Measurements from ENCODE around the gene CCDC183.

CCDC183 gene

DNA sequence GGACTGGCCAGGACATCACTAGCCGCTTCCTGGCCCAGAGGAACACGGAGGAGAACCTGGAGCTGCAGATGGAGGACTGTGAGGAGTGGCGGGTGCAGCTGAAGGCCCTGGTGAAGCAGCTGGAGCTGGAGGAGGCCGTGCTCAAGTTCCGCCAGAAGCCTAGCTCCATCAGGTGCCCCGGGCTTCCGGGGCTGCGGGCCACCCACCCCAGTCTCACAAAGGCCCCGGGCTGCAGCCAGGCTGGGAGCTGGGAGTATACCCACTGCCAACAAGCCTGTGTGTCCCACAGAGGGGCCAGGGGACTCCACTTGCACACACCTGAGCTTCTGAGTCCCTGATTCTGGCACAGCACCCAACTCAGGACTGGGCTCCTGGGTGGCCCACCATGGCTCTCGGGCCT, 9.9 kb downstream of the CCDC183 start:
- H3K9ac ChIP-seq (ENCODE audit: low read length): no peak overlapping the region
- H3K9me3 ChIP-seq (ENCODE audit: control insufficient read depth, low read length): no peaks in the 10 kb centered on the region
- no peak overlapping the region for H3K4me3 ChIP-seq (ENCODE audit: low read length)
- peaks cover 12% of the 10 kb centered on the region for H3K27me3 ChIP-seq (replicated peaks; ENCODE audit: control insufficient read depth, insufficient read depth, low read length)
- H3K4me1 ChIP-seq (ENCODE audit: control insufficient read depth, insufficient read depth, low read length): peaks cover 23% of the 10 kb centered on the region
- H3K36me3 ChIP-seq (ENCODE audit: control insufficient read depth, insufficient read depth, low read length, severe bottlenecking): peaks cover 6% of the 10 kb centered on the region
- no peak for DNase-seq (ENCODE audit: low read depth)

DNA sequence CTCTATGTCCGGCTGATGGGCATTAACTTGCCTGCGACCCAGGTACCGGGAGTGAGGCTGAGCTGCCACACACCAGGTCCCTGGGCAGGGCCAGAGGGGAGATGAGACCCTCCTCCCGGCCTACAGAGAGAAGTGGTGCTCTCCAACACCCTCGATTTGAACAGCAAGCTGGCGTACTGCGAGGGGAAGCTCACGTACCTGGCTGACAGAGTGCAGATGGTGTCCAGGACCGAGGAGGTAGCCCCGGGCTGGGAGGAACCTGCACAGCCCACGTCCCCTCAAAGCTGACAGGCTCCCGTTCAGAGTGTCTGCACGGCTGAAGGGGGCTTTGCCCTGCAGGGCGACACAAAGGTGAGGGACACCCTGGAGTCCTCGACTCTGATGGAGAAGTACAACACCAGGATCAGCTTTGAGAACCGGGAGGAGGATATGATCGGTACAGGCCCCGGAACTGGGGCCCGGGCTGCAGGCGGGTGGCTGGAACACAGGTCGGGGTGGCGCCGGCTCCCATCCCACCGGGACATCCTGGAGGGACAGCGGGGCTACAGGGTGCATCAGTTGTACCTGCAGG, 10.6 kb downstream of the CCDC183 start:
- H3K4me3 ChIP-seq (ENCODE audit: low read length): peak overlapping the region; percentile 88
- no peak for DNase-seq (ENCODE audit: low read depth)
- peaks cover 23% of the 10 kb centered on the region for H3K4me1 ChIP-seq (ENCODE audit: control insufficient read depth, insufficient read depth, low read length)
- H3K27me3 ChIP-seq (replicated peaks; ENCODE audit: control insufficient read depth, insufficient read depth, low read length): peaks cover 9% of the 10 kb centered on the region
- H3K9me3 ChIP-seq (ENCODE audit: control insufficient read depth, low read length): no peaks in the 10 kb centered on the region
- peak overlapping the region; percentile 94 for H3K9ac ChIP-seq (ENCODE audit: low read length)
- peaks cover 6% of the 10 kb centered on the region for H3K36me3 ChIP-seq (ENCODE audit: control insufficient read depth, insufficient read depth, low read length, severe bottlenecking)

DNA sequence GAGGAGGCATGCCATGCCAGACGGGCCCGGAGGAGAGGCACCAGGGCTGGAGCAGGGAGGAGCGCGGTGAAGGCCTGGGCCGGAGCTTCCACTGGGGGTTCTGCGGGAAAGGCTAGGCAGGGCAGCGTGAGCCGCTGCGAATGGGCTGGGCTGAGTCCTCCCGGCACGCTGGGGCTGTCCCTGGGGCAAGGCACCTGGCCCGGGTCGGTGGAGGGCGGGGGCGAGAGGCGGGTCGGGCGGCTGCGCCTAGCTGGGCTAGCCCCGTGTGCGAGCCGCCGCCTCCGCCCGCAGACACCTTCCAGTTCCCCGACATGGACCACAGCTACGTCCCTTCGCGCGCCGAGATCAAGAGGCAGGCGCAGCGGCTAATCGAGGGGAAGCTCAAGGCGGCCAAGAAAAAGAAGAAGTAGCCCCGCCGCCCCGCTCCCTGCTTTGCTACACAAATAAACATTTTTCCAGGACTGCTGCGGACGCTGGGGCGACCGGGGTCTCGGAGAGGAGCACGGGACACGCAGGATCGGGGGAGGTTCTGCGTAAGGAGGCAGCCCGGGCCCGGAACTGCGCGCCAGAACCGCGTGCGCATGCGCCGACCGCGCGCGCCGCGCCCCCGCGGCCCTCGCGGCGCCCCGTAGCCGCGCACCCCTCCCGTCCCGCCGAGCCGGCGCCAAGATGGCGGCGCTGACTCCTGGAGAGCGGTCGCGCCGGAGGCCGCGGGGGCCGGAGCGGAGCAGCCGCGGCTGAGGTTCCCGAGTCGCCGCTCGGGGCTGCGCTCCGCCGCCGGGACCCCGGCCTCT, 11.3 kb downstream of the CCDC183 start, which contains the start of gene RABL6:
Gene RABL6, plus strand, starts transcription at position 668 of the 794 bp plus-strand sequence. CDS start 249 bp downstream, outside the sequence.
- peaks cover 23% of the 10 kb centered on the region for H3K4me1 ChIP-seq (ENCODE audit: control insufficient read depth, insufficient read depth, low read length)
- H3K9me3 ChIP-seq (ENCODE audit: control insufficient read depth, low read length): no peaks in the 10 kb centered on the region
- H3K36me3 ChIP-seq (ENCODE audit: control insufficient read depth, insufficient read depth, low read length, severe bottlenecking): peaks cover 7% of the 10 kb centered on the region
- peak within 1 kb of the TSS; percentile 88 for H3K4me3 ChIP-seq (ENCODE audit: low read length)
- peak within 1 kb of the TSS; percentile 94 for H3K9ac ChIP-seq (ENCODE audit: low read length)
- peaks cover 1% of the 10 kb centered on the region for H3K27me3 ChIP-seq (replicated peaks; ENCODE audit: control insufficient read depth, insufficient read depth, low read length)
- DNase-seq (ENCODE audit: low read depth): peak; percentile 90

DNA sequence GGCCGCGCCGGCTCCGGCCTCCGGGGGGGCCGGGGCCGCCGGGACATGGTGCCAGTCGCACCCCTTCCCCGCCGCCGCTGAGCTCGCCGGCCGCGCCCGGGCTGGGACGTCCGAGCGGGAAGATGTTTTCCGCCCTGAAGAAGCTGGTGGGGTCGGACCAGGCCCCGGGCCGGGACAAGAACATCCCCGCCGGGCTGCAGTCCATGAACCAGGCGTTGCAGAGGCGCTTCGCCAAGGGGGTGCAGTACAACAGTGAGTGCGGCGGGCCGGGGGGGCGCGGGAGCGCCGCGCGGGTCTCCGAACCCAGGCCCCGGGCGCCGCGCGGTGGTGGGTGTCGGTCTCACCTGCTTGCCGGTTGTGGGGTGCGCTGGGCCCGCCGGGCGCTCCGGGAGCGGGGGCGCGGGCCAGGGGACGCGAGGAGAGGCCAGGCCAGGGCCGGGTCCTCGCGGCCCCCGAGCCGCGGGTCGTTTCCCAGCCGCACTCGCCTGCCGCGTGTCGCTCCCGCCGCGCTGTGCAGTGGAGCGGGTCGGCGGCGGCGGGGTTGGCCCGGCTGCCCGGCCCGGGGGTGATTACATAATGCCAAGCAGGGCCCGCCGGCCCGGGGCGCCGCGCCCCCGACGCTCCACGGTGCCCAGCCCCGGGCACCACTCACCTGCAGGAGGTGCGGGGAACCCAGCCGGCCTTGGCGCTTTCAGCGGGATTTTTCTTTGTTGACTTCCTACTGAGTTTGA, 12.1 kb downstream of the CCDC183 start:
- Histone ChIP-seq H3K9ac (ENCODE audit: low read length) (peak overlapping the region; percentile 94), H3K36me3 (ENCODE audit: control insufficient read depth, insufficient read depth, low read length, severe bottlenecking) (peaks cover 14% of the 10 kb centered on the region), H3K27me3 (replicated peaks; ENCODE audit: control insufficient read depth, insufficient read depth, low read length) (no peaks in the 10 kb centered on the region), H3K4me1 (ENCODE audit: control insufficient read depth, insufficient read depth, low read length) (peaks cover 23% of the 10 kb centered on the region), H3K9me3 (ENCODE audit: control insufficient read depth, low read length) (no peaks in the 10 kb centered on the region), H3K4me3 (ENCODE audit: low read length) (peak overlapping the region; percentile 88)
- DNase-seq (ENCODE audit: low read depth): peak; percentile 59

DNA sequence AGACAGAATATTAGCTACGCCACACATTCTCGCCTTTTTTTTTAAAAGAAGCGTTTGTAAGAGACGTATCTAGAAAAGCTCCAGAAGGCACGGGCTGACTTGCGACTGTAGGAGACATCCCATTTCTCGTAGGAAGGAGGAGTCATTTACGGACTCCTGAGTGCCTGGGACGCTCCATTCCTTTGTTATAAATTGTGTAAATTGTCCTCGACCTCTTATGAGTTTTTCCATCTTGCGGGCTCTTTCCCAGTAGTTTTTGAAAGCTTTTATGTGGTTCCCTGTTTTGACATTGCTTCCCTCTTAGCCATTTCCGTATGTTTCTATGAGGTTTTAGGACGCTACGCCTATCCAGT, 12.6 kb downstream of the CCDC183 start:
- Histone ChIP-seq H3K4me1 (ENCODE audit: control insufficient read depth, insufficient read depth, low read length) (peaks cover 23% of the 10 kb centered on the region), H3K4me3 (ENCODE audit: low read length) (peak overlapping the region; percentile 88), H3K36me3 (ENCODE audit: control insufficient read depth, insufficient read depth, low read length, severe bottlenecking) (peaks cover 14% of the 10 kb centered on the region), H3K9me3 (ENCODE audit: control insufficient read depth, low read length) (no peaks in the 10 kb centered on the region), H3K27me3 (replicated peaks; ENCODE audit: control insufficient read depth, insufficient read depth, low read length) (no peaks in the 10 kb centered on the region), H3K9ac (ENCODE audit: low read length) (peak overlapping the region; percentile 94)
- DNase-seq (ENCODE audit: low read depth): peak; percentile 57

DNA sequence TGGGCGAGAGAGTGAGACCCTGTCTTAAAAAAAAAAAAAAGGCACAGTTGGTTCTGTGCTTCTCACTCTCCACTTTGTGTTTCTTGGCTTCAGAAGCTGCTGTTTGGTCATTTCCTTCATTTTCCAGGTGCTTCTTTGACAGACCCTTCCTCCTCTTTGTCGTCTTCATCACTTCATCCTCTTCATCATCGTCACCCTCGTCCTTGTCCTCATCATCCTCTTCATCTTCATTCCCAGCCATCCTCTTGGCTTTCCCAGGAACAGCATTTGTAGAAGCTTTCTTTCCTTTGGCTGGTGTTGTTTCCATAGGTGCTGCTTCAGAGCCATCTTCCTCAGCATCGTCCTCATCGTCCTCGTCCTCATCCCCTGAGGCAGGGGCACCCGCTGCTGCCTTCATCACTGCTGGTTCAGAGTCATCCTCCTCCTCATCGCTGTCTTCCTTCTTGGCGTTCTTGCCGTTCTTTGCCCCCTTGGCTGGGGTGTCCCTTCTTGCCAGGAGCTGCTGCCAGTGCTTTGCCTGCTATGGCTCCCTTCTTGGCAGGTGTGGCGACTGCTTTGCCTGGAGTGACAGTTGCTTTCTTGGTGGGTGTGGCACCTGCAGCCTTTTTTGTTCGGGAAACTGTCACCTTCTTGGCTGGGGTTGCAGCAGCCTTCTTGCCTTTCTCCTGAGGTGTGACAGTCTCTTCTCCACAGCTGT, 18.7 kb downstream of the CCDC183 start:
- Histone ChIP-seq H3K36me3 (ENCODE audit: control insufficient read depth, insufficient read depth, low read length, severe bottlenecking) (peaks cover 8% of the 10 kb centered on the region), H3K4me3 (ENCODE audit: low read length) (no peak overlapping the region), H3K9me3 (ENCODE audit: control insufficient read depth, low read length) (no peaks in the 10 kb centered on the region), H3K4me1 (ENCODE audit: control insufficient read depth, insufficient read depth, low read length) (peaks cover 3% of the 10 kb centered on the region), H3K27me3 (replicated peaks; ENCODE audit: control insufficient read depth, insufficient read depth, low read length) (no peaks in the 10 kb centered on the region), H3K9ac (ENCODE audit: low read length) (no peak overlapping the region)
- no peak for DNase-seq (ENCODE audit: low read depth)

DNA sequence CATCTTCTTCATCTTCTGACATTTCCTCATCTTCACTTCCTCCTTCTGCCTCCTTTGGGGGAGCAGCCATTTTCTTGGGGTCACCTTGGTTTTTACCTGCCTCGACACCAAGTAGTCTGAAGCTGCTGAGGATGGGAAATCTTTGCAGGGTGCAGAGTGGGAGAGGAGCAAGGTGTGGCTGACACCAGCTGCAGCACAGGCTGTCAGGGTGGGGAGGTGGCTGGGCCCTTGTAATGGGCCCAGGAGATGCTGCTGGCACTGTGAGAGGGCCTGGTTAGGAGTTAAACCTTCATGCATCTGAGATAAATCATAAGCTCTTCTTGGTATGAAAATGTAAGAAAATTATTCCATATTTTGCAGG, 19.3 kb downstream of the CCDC183 start:
- peaks cover 8% of the 10 kb centered on the region for H3K36me3 ChIP-seq (ENCODE audit: control insufficient read depth, insufficient read depth, low read length, severe bottlenecking)
- no peaks in the 10 kb centered on the region for H3K27me3 ChIP-seq (replicated peaks; ENCODE audit: control insufficient read depth, insufficient read depth, low read length)
- no peak overlapping the region for H3K9ac ChIP-seq (ENCODE audit: low read length)
- H3K4me1 ChIP-seq (ENCODE audit: control insufficient read depth, insufficient read depth, low read length): no peaks in the 10 kb centered on the region
- no peak for DNase-seq (ENCODE audit: low read depth)
- no peaks in the 10 kb centered on the region for H3K9me3 ChIP-seq (ENCODE audit: control insufficient read depth, low read length)
- no peak overlapping the region for H3K4me3 ChIP-seq (ENCODE audit: low read length)

DNA sequence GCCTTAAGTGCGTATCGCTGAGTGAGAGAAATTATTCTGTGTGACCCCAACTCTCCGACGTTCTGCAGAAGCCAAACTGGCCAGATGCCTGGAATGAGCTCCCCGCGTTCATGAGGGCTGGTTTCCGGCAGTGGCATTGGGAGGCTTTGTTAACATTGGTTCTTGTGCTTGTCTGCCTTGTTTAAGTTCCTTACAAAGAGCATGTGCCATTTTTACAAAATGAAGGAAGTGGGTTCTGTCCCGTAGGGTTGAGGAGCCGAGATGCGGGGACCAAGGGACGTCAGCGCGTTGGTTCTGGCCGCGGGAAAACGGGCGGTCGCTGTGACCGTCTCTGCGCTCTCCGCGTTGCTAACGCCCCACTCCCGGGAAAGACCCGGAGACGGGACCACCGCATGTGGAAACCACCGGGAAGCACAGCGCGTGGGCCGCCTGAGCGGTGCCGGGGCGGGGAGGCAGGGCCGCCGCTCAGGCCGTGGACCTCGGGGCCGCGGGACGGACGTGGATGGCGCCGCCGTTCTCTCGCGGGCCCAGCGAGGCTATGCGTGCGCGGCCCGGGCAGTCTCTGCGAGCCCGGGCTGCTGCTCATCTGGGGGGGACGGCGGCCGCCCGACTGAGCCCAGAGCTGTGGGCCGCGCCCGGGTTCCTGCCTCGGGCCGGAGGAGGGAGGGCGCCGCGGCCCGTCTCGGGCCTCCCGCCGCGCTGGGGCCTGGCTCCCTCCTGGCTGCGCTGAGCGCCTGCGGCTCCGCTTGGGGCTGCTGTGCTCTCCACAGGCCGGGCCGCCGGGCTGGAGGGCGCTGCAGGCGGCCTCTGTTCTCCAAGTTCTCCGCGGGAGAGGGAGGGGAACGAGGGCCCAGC, 25.1 kb downstream of the CCDC183 start:
- H3K27me3 ChIP-seq (replicated peaks; ENCODE audit: control insufficient read depth, insufficient read depth, low read length): no peaks in the 10 kb centered on the region
- DNase-seq (ENCODE audit: low read depth): no peak
- peaks cover 18% of the 10 kb centered on the region for H3K36me3 ChIP-seq (ENCODE audit: control insufficient read depth, insufficient read depth, low read length, severe bottlenecking)
- no peaks in the 10 kb centered on the region for H3K9me3 ChIP-seq (ENCODE audit: control insufficient read depth, low read length)
- H3K4me1 ChIP-seq (ENCODE audit: control insufficient read depth, insufficient read depth, low read length): peaks cover 4% of the 10 kb centered on the region
- peak overlapping the region; percentile 74 for H3K9ac ChIP-seq (ENCODE audit: low read length)
- H3K4me3 ChIP-seq (ENCODE audit: low read length): peak overlapping the region; percentile 52

DNA sequence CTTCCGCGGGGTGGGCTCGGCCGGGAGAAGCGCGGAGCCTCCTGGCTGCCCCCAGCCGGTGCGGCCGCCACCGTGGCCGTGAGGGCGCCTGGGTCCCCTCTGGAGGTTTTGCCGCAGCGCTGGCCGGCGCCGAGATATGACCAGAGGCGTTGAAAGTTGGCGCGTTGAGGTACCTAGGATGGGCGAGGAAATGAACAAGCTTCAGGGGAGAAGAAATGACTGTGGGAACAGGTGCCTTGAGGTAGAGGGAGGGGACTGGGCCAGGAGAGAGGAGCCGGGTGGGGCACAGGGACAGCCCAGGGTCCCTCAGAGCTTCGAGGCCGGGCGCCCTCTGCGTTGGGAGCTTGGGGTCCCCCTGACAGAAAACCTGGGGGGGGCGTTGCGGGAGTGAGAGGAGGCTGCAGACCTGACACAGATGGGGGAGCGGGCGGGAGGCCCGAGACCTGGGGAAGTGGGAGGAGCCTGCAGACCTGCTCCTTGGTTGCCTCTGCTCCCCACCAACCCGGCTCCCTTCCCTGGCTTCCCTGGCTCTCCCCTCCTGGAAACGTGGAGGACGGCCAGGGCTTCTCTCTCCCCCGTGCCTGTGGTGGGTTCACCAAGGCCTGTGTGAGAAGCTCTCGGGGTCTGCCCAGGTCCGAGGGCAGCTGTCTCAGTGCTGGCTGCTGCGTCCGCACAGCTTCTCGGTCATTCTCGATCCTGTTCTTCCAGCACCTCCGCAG, 25.8 kb downstream of the CCDC183 start:
- Histone ChIP-seq H3K9me3 (ENCODE audit: control insufficient read depth, low read length) (no peaks in the 10 kb centered on the region), H3K36me3 (ENCODE audit: control insufficient read depth, insufficient read depth, low read length, severe bottlenecking) (peaks cover 20% of the 10 kb centered on the region), H3K4me3 (ENCODE audit: low read length) (no peak overlapping the region), H3K27me3 (replicated peaks; ENCODE audit: control insufficient read depth, insufficient read depth, low read length) (no peaks in the 10 kb centered on the region), H3K9ac (ENCODE audit: low read length) (peak overlapping the region; percentile 74), H3K4me1 (ENCODE audit: control insufficient read depth, insufficient read depth, low read length) (peaks cover 4% of the 10 kb centered on the region)
- DNase-seq (ENCODE audit: low read depth): no peak
